SU-DHL-6 (cell line): ENCODE data around the gene BHLHE41.

Experiments
- CTCF ChIP-seq: fragments of 200-600 bp; sonication (generic); IDR thresholded peaks from one replicate; pipeline ENCODE4 v1.5.1; 2017; ENCODE audit warnings: antibody characterized with exemption, mild to moderate bottlenecking, low read length, moderate library complexity; ENCODE audit not compliant: insufficient read depth, poor library complexity, severe bottlenecking
- EZH2phosphoT487 ChIP-seq: fragments of 200-600 bp; sonication (generic), shearing (Covaris generic); conservative IDR thresholded peaks from 2 replicates; pipeline ENCODE4 v1.6.1; 2018; ENCODE audit warnings: mild to moderate bottlenecking, antibody characterized with exemption, low read length, moderate library complexity, mixed read lengths

GRCh38 chr12:26172539-26172938, 47.7 kb upstream of the BHLHE41 start:
- TF ChIP-seq CTCF (no peak), EZH2phosphoT487 (no peak)
